GM18505 (cell line): Measurements from ENCODE around the gene PKN2.

ENCODE experiments used
- ATAC-seq: cut with Tn5 transposase; IDR thresholded peaks from one replicate; pipeline ENCODE4 v1.9.1; 2021; ENCODE audit not compliant: unreplicated experiment
- POLR2A ChIP-seq: IDR thresholded peaks from 4 replicates; pipeline ENCODE4 v1.6.1; 2011; ENCODE audit warnings: borderline replicate concordance; ENCODE audit not compliant: insufficient read depth, insufficient read length; ENCODE audit errors: extremely low read depth

PKN2 gene

GRCh38 chr1:88731475-88732269 is 47.6 kb downstream of the PKN2 start:
- TF ChIP-seq POLR2A, result no peak
- ATAC-seq, result no peak

- ATAC-seq, result no peak
These were observed 51.3 kb downstream of the PKN2 start for GRCh38 chr1:88735382-88735781.

GRCh38 chr1:88735909-88736308 is 51.8 kb downstream of the PKN2 start:
- TF ChIP-seq POLR2A, result no peak
- no peak for ATAC-seq

More at GRCh38 chr1:88735382-88735781, 51.3 kb downstream of the PKN2 start:
- TF ChIP-seq POLR2A, result no peak

GRCh38 chr1:88736633-88737248 is 52.7 kb downstream of the PKN2 start:
- ATAC-seq, result no peak
- TF ChIP-seq POLR2A, result no peak

- no peak for ATAC-seq
- no peak for TF ChIP-seq POLR2A
These were observed 53.4 kb downstream of the PKN2 start for GRCh38 chr1:88737338-88737927.

GRCh38 chr1:88740784-88741183 is 56.7 kb downstream of the PKN2 start:
- no peak for ATAC-seq
- no peak for TF ChIP-seq POLR2A

GRCh38 chr1:88741413-88741812 is 57.3 kb downstream of the PKN2 start:
- no peak for ATAC-seq
- TF ChIP-seq POLR2A, result no peak

GRCh38 chr1:88742531-88742930 is 58.5 kb downstream of the PKN2 start:
- TF ChIP-seq POLR2A, result no peak
- no peak for ATAC-seq

- TF ChIP-seq POLR2A, result no peak
- ATAC-seq, result no peak
These were observed 60.1 kb downstream of the PKN2 start for GRCh38 chr1:88744142-88744541.

- ATAC-seq, result no peak
- no peak for TF ChIP-seq POLR2A
These were observed 62.8 kb downstream of the PKN2 start for GRCh38 chr1:88746916-88747315.

GRCh38 chr1:88751714-88752113 is 67.6 kb downstream of the PKN2 start:
- no peak for ATAC-seq
- no peak for TF ChIP-seq POLR2A

- TF ChIP-seq POLR2A, result no peak
- no peak for ATAC-seq
These were observed 69.4 kb downstream of the PKN2 start for GRCh38 chr1:88753506-88753905.

- no peak for TF ChIP-seq POLR2A
- ATAC-seq, result no peak
These were observed 79.8 kb downstream of the PKN2 start for GRCh38 chr1:88763649-88764406.

- no peak for TF ChIP-seq POLR2A
- no peak for ATAC-seq
These were observed 84.1 kb downstream of the PKN2 start for GRCh38 chr1:88768187-88768586.

- no peak for ATAC-seq
- TF ChIP-seq POLR2A, result no peak
These were observed 84.7 kb downstream of the PKN2 start for GRCh38 chr1:88768816-88769215.
